Skin epidermis (tissue), 12 donors: Measurements from ENCODE around the gene CNNM2.
"Not testable (repeated sequence)": the region's sequence is repeated elsewhere in the genome, so short reads cannot be mapped to it uniquely, and the experiment has no call there.

Source experiments
- H3K27ac ChIP-seq, 21 experiments: fragments of 200-600 bp; sonication (generic) in 11 of 21; one replicate each; pipeline ENCODE4 v1.5.0; 2020; ENCODE audit warnings: mild to moderate bottlenecking in 3 of 21, inconsistent platforms in 2 of 21, moderate library complexity in 2 of 21
- H3K4me3 ChIP-seq, 7 experiments: fragments of 200-600 bp; sonication (generic) in 2 of 7; one replicate each; pipeline ENCODE4 v1.5.0; 2020; ENCODE audit warnings: inconsistent platforms in 2 of 7, mild to moderate bottlenecking in 2 of 7, moderate library complexity in 1 of 7

Gene CNNM2

DNA sequence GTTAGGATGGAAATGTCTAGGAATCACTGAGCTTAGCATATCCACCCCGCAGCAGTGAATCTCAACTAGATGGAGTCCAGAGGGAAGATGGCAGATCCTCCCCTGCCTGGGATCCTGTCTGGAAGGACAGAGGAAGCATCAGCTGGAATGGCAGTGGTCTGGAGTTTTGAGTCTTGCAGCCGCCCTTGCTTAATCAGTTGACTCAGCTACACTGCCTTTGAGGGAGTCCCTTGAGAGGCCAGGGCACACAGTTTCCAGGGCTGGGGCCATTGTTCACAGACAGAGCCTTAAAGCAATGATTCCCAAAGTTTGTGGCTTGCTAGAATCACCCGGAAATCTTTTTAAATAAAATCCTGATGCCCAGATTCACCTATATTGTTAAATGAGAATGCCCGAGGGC lies 146.9 kb downstream of the CNNM2 start:
- Histone ChIP-seq H3K27ac (no peak overlapping the region), H3K4me3 (no peak overlapping the region)

GRCh38 chr10:103066141-103067098 lies 148.3 kb downstream of the CNNM2 start:
- Histone ChIP-seq H3K27ac (no peak overlapping the region), H3K4me3 (no peak overlapping the region)

DNA sequence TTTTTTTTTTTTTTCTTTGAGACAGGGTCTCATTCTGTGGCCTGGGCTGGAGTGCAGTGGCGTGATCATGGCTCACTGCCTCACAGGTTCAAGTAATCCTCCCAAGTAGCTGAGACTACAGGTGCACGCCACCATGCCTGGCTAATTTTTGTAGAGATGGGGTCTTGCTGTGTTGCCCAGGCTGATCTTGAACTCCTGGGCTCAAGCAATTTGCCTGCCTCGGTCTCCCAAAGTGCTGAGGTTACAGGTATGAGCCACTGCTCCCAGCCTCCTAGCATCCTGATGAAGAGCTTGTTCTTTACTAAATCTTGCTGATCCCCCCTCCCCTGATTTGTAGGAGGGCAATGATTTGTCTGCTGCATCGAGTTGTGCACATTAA lies 149.0 kb downstream of the CNNM2 start:
- H3K4me3 ChIP-seq, H3K27ac ChIP-seq: not testable (repeated sequence)

GRCh38 chr10:103067484-103067883 lies 149.4 kb downstream of the CNNM2 start:
- Histone ChIP-seq H3K4me3 (no peak overlapping the region), H3K27ac (no peak overlapping the region)

DNA sequence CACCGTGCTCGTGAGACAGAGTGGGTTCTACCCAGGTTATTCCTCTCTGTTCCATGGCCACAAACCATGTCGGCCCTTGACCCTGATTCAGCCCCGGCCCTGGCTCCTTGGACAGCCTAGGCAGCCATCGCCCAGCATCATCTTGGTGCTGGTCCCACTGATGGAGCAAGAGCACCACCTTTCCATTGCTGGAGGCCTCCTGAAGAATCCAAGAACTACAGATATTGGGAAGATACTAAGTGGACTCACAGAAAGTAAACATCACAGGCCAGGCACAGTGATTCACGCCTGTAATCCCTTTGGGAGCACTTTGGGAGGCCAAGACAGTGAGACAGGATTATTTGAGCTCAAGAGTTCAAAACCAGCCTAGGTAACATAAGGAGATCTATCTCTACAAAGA lies 149.9 kb downstream of the CNNM2 start:
- Histone ChIP-seq H3K4me3 (no peak overlapping the region), H3K27ac (no peak overlapping the region)

DNA sequence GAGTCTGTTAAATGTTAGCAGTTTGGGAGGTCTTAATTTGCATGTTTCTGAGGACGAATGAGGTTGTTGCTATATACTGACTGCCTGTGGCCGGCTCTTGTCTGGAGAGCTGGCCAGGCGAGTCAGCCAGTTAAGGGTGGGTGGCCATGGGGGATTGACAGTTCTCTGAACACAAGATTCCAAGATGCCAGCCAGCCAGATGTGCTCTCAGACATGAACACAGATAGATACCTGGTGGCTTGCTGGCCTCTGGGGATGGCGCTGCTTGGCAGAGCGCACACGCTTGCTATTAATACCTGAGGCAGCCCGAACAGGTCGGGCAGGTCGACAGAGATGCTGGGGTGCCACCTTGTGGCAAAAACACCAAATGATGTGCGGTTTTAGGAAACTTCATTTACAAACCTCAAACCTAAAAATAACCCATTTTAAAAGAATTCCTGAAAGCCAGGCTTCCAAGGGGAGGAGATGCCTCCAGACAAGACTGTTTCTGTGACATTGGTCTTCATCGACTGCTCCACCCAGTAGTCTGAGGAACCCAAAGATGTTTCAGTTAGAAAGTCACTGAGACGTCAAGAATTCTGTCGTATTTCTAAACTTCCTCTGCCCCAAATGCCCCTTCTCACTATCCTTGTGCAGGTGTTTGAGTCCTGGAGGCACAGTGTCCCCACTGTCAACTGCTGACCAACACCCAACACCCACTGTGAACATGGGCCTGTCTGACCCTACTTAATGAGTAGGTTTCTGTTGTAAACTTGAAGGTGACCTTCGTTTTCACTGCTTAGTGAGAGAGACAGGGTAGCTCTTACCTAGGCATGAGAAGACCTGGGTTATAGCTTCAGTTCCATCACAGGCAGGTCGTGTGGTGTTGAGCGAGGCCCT lies 151.6 kb downstream of the CNNM2 start:
- Histone ChIP-seq H3K4me3 (no peak overlapping the region), H3K27ac (no peak overlapping the region)

DNA sequence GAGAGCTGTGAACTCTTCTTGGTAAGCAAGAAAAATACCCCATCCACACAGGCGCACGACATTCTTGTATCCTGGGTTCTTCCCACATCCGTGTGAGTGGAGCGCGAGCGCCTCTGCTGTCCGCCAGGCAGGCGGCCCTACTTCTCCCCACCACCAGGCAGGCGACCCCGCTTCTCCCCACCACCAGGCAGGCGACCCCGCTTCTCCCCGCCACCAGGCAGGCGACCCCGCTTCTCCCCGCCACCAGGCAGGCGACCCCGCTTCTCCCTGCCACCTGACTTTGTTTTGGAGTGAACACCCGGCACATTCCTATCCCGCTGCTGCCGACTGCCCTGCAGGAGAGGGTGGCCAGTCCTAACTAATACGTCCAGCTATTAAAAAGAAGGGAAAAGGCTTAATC lies 154.2 kb downstream of the CNNM2 start:
- no peak overlapping the region for H3K4me3 ChIP-seq
- H3K27ac ChIP-seq: no peak overlapping the region

DNA sequence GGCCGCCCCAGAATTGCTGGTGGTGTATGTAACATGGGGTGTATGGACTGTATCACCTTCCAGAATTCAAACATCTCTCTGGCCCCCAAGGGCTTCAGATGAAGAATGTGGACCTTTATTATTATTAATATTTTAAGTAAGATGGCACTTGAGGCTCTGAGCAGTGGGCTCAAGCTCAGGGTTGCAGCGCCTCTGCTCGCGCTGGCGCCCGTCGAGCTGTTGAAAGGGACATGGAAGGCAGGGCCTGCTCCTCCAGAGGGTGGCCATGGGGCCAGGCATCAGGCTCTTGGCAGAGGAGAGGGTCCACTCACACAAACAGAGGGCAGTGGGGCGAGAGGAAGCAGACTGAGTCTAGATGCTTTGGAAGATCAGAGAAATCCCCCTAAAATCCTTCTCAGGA lies 154.8 kb downstream of the CNNM2 start:
- Histone ChIP-seq H3K27ac (no peak overlapping the region), H3K4me3 (no peak overlapping the region)

DNA sequence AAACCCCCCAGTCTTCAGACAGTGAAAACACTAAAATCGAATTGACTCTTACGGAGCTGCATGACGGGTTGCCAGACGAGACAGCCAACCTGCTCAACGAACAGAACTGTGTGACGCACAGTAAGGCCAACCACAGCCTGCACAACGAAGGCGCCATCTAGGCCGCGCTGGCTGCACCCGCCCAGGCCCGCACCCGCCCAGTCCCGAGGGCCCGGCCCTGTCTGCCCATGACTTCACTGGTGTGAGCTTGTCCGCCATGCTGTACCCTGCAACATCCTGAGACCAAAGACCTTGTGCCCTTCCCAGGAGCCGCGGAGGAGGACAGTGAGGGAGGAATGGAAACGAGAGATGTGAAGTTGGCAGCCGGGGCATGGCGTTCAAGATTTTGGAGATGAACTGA lies 158.9 kb downstream of the CNNM2 start:
- Histone ChIP-seq H3K27ac (no peak overlapping the region), H3K4me3 (no peak overlapping the region)

DNA sequence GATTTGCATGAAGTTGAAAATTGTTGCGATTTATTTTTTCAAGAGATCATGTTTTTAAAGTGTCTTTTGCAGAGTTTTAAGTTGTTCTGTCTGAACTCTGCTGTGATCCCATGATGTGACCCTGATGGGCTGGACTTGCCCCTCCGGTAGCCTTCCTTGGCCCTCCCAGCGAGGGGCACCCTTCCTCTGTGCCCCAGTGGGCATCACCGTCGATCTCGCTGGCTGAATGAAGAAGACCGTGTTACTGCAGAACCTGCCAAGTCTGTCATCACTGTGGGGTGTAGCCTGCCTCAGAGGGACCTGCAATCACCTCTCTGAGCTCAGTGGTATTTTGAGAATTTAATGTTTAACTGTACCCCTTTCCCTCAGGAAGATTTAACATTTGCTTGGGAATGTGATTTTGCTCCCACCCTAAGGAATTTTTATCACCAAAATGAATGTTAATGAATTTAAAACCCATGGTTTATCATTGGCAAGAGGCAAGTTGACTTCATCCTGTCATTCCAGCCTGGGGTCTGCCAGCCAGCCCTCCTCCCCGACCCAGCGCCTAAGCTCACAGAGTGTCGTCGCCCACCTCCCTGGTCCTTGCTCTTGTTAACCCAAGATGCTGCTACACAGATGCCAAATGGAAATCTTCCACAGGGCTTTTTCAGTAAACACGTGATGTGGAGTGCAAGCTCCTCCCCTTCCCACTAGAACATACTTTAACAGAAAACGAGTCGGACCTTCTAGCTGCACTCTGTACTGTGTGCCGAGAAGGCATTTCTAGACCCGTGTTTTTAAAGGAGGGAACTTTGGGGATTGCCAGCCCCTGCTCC lies 159.6 kb downstream of the CNNM2 start:
- Histone ChIP-seq H3K27ac (no peak overlapping the region), H3K4me3 (no peak overlapping the region)

- H3K27ac ChIP-seq: no peak overlapping the region
- no peak overlapping the region for H3K4me3 ChIP-seq
These were observed 160.2 kb downstream of the CNNM2 start for GRCh38 chr10:103078309-103078615.

DNA sequence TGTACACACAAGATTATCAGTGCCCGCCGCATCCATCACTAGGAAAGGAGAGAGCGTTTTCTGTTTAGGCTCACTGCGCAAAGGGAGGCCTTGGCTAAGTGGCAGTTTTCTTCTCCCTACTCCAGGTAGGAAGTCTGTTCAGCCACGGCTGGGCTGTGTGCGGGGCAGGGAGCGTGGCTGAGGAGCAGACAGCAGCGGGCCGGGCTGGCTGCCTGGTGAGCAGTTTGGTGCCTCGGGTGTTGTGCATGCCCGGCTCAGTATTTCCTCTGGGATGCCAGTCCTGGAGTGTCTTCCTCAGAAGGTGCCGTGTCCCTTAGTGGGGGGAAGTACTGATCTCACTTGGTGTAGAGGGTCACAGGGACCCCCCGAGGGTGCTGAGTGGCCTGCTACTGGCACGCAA lies 160.6 kb downstream of the CNNM2 start:
- Histone ChIP-seq H3K27ac (no peak overlapping the region), H3K4me3 (no peak overlapping the region)

DNA sequence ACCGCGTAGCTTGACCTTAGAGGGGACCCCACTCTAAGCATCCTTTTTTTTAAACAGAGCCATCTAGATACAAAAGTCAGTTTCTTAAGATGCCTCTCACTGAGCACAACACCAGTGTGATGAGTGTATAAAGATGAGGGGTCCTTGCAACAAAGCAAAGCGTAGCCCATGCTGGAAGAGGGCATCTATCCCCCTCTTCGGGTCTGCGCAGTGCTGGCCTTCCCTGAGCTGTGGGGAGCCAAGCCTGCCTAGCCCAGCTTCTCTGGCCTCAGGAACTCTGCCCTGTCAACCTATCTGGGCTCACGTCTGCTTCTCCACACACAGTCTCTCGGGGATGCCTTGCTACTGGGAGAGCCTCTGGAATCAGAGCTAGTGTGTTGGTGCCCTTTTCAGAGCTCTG lies 161.0 kb downstream of the CNNM2 start:
- Histone ChIP-seq H3K4me3 (no peak overlapping the region), H3K27ac (no peak overlapping the region)

- no peak overlapping the region for H3K4me3 ChIP-seq
- H3K27ac ChIP-seq: no peak overlapping the region
These were observed 161.9 kb downstream of the CNNM2 start for GRCh38 chr10:103079946-103080345.

DNA sequence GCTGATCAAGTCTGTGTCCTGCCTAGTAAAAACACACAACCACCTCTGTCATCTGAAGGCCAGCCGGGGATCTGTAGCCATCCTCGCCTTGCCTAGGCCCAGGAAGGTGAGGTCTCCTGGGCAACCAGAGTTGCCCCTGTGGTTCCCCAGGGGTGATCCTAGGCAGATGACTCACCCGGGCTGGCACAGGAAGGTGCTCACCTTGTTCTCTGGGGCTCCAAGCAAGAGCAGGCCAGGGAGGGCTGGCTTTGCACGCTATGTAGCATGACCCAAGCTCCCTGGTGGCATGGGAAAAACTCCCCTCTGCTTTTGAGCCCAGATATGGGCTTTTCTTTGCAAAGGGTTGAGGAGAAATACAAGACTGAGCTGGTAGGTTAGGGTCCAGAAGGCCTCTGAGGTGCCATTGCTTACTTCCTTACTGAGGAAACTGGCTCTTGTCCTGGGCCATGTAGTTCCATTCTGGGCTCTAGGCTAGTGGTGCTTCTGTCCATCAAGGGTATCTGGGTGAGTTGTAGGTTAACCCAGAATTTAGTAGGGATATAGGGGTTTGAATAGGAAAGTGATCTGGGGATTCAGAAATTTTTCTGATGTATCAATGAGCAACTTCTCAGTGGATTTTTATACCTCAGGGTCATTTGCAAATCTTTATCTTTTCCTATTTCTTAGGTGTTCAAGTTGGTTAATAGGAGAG lies 162.9 kb downstream of the CNNM2 start:
- Histone ChIP-seq H3K27ac (no peak overlapping the region), H3K4me3 (no peak overlapping the region)

GRCh38 chr10:103082683-103083082 lies 164.6 kb downstream of the CNNM2 start:
- H3K27ac ChIP-seq: no peak overlapping the region
- no peak overlapping the region for H3K4me3 ChIP-seq

DNA sequence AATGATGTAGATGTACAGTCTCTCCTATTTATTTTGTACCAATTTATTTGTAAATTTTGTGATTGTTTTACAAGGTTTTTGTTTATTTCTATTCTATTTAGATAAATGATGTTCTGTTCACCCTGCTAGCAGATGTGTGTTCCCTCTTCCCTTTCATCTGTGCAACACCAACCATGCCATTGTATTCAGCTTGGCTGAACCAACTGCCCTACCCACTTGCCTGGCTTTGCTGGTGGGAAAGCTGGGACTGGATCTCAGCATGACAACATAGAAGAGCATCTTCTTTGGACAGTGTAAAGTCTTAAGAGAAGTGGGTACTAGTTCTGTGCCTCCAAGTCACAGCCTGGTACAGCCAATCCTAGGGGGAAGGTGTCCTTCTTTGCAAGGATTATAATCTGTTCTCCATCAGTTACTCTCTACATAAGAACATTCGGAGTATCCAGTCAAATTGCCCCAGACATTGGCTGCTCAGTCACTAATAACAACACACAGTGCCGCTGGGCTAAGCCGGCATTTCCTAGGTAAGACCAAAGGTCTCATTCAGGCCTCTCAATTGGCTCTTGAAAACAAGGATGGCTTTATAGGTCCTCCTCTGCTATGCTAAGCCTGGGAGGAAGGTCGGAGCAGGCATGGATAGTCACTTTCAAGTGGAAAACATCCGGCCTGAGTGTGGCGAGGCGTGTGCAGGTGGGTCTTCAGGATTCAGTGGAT lies 165.3 kb downstream of the CNNM2 start:
- no peak overlapping the region for H3K4me3 ChIP-seq
- no peak overlapping the region for H3K27ac ChIP-seq

- Histone ChIP-seq H3K4me3 (no peak overlapping the region), H3K27ac (no peak overlapping the region)
These were observed 165.9 kb downstream of the CNNM2 start for GRCh38 chr10:103083977-103084320.

- no peak overlapping the region for H3K27ac ChIP-seq
These were observed 168.2 kb downstream of the CNNM2 start for GRCh38 chr10:103086261-103086660.

More at GRCh38 chr10:103086261-103086660, 168.2 kb downstream of the CNNM2 start:
- H3K4me3 ChIP-seq: no peak overlapping the region
